ENCODE results near the gene RAG2. TPM values are rescaled to one million over a fixed set of nuclear protein-coding genes. Genes with fewer than 3 reads are reported as not detected.

RAG2 gene
- total and polyA plus RNA-seq, 10 of the 15 experiments (the other 5 are each of a cell fraction or from before 2014, with no cell fraction given): not detected

GRCh38 chr11:36601155-36601554, 3.1 kb upstream of the RAG2 start (continued):
- TF ChIP-seq ZNF592 (IDR thresholded peaks at IDR 0.05): no peak
- no peak for TF ChIP-seq IRF4 (IDR thresholded peaks at IDR 0.05; ENCODE audit: low read depth, low read length)
- TF ChIP-seq RAD51 (IDR thresholded peaks at IDR 0.05): no peak
- TF ChIP-seq TCF12 (IDR thresholded peaks at IDR 0.05; ENCODE audit: low read depth, low read length): no peak
- no peak for TF ChIP-seq BMI1 (IDR thresholded peaks at IDR 0.05; ENCODE audit: borderline replicate concordance)
- TF ChIP-seq CREM (IDR thresholded peaks at IDR 0.05; ENCODE audit: low read depth): no peak

- Histone ChIP-seq H2AFZ (ENCODE audit: control insufficient read depth, low read depth, low read length) (no peak overlapping the region), H3K9ac (ENCODE audit: control insufficient read depth, insufficient read depth, low read length) (no peak overlapping the region), H3K4me3 (no peak overlapping the region), H3K27me3 (replicated peaks in 1 of 2; ENCODE audit: control insufficient read depth in 2 of 2, insufficient read depth in 2 of 2, low read length in 1 of 2) (peaks cover 0 to 3% of the 10 kb centered on the region in 2 experiments; a peak in 3 of 4 replicates), H3K27ac (ENCODE audit: control insufficient read depth, insufficient read depth) (no peak overlapping the region), H3K79me2 (ENCODE audit: control insufficient read depth, insufficient read depth, low read length) (no peaks in the 10 kb centered on the region), H3K36me3 (ENCODE audit: control insufficient read depth in 2 of 2, insufficient read depth in 2 of 2, low read length in 1 of 2) (no peaks in the 10 kb centered on the region), H4K20me1 (ENCODE audit: control insufficient read depth, insufficient read depth) (no peaks in the 10 kb centered on the region), H3K4me1 (ENCODE audit: control insufficient read depth, insufficient read depth, low read length) (no peaks in the 10 kb centered on the region), H3K9me3 (replicated peaks; ENCODE audit: control insufficient read depth, insufficient read depth, low read length) (no peaks in the 10 kb centered on the region), H3K4me2 (ENCODE audit: control insufficient read depth, insufficient read depth) (no peak overlapping the region)
- FAIRE-seq (no peak), DNase-seq (ENCODE audit: low read depth, low spot score) (no peak), ATAC-seq (no peak)
- in situ Hi-C loops (cut with MboI) (no loop called here), intact Hi-C loops (cut with micrococcal nuclease; ENCODE audit: unreplicated experiment) (no loop called here)
- ChIA-PET RAD21 (ENCODE audit: unreplicated experiment) (no interaction called here), CTCF (no interaction called here), SMC1A (ENCODE audit: uncharacterized antibody, unreplicated experiment) (no interaction called here), POLR2A (no interaction called here)
- BruUV-seq (replicated peaks): no TSS peak
- WGBS (ENCODE audit: insufficient coverage, insufficient replicate concordance, low lambda C conversion rate, missing lambda C conversion rate): 44% methylated on average over 7 of the region's 7 CpGs
- TF ChIP-seq POLR2AphosphoS5 (IDR thresholded peaks at IDR 0.05; ENCODE audit: low read length): no peak
- no peak for TF ChIP-seq BACH1 (IDR thresholded peaks at IDR 0.05; ENCODE audit: borderline replicate concordance)
- TF ChIP-seq ZNF592 (IDR thresholded peaks at IDR 0.05): no peak
- no peak for TF ChIP-seq MEF2A (IDR thresholded peaks at IDR 0.05; ENCODE audit: insufficient read depth, low read depth, low read length)
- TF ChIP-seq ZBTB4 (CRISPR knock-in tag; IDR thresholded peaks at IDR 0.05): no peak
Measured at GRCh38 chr11:36600180-36600579, 2.1 kb upstream of the RAG2 start.
